ENCODE results near the gene FAM219A. TPM values are rescaled to one million over a fixed set of nuclear protein-coding genes. Genes with fewer than 3 reads are reported as not detected.

Gene FAM219A
- total RNA-seq, 1 experiment from 2014 or later: 38.6 TPM

DNA sequence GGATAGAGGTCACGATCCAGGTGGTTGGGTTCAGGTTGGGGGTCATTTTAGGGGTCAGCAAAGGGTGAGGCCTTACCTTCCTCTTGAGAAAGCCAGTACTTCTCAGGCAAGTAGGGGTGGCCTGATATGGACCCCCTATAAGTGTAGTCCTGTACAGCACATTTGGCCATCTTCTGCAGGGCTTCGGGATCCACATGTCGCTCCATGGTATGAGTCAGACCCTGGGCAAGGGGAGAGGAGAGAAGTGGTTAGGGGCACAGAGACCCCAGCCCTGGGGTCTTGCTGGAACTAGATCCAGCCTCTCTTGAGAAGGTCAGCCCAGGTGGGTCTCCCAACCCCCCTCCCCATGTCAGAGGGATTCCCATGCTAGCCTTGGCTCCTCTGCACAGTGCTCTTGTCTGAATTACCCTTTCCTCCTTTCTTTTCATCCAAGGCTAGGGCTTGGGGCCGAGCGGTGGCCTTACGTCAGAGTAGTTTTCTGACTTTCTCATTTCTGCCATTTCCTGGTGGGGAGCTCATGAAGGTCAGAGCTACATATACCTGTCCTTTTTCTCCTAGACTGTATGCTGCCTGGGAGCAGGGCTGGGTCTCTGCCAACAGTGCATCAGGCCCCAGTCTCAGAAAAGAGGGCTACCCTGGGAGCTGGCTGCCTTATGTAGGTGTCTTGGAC is 72.7 kb downstream of the FAM219A start:
- no peaks in the 10 kb centered on the region for H3K36me3 ChIP-seq (ENCODE audit: control insufficient read depth, insufficient read depth, low read length)
- ATAC-seq: no peak
- ChIA-PET POLR2A (interaction anchor here (0.7 kb wide), 1 partner anchor 159 kb away, joined by 11 read pairs; no protein-coding TSS in a partner anchor), CTCF (interaction anchor here (0.6 to 0.7 kb wide), 3 partner anchors 37 to 390 kb away, joined by 3 to 8 read pairs (median 3); no protein-coding TSS in a partner anchor)
- no TSS peak for BruUV-seq (replicated peaks)
- intact Hi-C loops (cut with micrococcal nuclease; ENCODE audit: unreplicated experiment) (no loop called here), in situ Hi-C loops (cut with HindIII; ENCODE audit: low pct_unique_long_range_greater_than_20kb, low sequenced_read_pairs) (no loop called here)
- no peaks in the 10 kb centered on the region for H3K9me3 ChIP-seq (ENCODE audit: control insufficient read depth, insufficient read depth, low read depth, low read length)
- DNase-seq (ENCODE audit: low read depth, low spot score): no peak
- H3K4me1 ChIP-seq (ENCODE audit: control insufficient read depth, insufficient read depth, low read length): no peaks in the 10 kb centered on the region
- no peak overlapping the region for H3K27ac ChIP-seq (ENCODE audit: low read length)
- no peaks in the 10 kb centered on the region for H3K27me3 ChIP-seq (ENCODE audit: control insufficient read depth, insufficient read depth, low read length)
- TF ChIP-seq, protein P1, sequence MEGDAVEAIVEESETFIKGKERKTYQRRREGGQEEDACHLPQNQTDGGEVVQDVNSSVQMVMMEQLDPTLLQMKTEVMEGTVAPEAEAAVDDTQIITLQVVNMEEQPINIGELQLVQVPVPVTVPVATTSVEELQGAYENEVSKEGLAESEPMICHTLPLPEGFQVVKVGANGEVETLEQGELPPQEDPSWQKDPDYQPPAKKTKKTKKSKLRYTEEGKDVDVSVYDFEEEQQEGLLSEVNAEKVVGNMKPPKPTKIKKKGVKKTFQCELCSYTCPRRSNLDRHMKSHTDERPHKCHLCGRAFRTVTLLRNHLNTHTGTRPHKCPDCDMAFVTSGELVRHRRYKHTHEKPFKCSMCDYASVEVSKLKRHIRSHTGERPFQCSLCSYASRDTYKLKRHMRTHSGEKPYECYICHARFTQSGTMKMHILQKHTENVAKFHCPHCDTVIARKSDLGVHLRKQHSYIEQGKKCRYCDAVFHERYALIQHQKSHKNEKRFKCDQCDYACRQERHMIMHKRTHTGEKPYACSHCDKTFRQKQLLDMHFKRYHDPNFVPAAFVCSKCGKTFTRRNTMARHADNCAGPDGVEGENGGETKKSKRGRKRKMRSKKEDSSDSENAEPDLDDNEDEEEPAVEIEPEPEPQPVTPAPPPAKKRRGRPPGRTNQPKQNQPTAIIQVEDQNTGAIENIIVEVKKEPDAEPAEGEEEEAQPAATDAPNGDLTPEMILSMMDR (IDR thresholded peaks at IDR 0.05): no peak
- TF ChIP-seq, protein P2, sequence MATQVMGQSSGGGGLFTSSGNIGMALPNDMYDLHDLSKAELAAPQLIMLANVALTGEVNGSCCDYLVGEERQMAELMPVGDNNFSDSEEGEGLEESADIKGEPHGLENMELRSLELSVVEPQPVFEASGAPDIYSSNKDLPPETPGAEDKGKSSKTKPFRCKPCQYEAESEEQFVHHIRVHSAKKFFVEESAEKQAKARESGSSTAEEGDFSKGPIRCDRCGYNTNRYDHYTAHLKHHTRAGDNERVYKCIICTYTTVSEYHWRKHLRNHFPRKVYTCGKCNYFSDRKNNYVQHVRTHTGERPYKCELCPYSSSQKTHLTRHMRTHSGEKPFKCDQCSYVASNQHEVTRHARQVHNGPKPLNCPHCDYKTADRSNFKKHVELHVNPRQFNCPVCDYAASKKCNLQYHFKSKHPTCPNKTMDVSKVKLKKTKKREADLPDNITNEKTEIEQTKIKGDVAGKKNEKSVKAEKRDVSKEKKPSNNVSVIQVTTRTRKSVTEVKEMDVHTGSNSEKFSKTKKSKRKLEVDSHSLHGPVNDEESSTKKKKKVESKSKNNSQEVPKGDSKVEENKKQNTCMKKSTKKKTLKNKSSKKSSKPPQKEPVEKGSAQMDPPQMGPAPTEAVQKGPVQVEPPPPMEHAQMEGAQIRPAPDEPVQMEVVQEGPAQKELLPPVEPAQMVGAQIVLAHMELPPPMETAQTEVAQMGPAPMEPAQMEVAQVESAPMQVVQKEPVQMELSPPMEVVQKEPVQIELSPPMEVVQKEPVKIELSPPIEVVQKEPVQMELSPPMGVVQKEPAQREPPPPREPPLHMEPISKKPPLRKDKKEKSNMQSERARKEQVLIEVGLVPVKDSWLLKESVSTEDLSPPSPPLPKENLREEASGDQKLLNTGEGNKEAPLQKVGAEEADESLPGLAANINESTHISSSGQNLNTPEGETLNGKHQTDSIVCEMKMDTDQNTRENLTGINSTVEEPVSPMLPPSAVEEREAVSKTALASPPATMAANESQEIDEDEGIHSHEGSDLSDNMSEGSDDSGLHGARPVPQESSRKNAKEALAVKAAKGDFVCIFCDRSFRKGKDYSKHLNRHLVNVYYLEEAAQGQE (IDR thresholded peaks at IDR 0.05; ENCODE audit: insufficient read depth in 1 of 2, low read depth in 2 of 2, low read length in 1 of 2): no peak
- TF ChIP-seq SIN3A (IDR thresholded peaks at IDR 0.05; ENCODE audit: borderline replicate concordance, insufficient read depth, low read depth, low read length) (no peak), TCF7L2 (IDR thresholded peaks at IDR 0.05; ENCODE audit: low read depth, low read length) (no peak), POLR2AphosphoS5 (IDR thresholded peaks at IDR 0.05; ENCODE audit: low read depth, low read length) (no peak)
- no peak overlapping the region for H3K4me3 ChIP-seq (ENCODE audit: low read depth in 2 of 2, low read length in 2 of 2)

DNA sequence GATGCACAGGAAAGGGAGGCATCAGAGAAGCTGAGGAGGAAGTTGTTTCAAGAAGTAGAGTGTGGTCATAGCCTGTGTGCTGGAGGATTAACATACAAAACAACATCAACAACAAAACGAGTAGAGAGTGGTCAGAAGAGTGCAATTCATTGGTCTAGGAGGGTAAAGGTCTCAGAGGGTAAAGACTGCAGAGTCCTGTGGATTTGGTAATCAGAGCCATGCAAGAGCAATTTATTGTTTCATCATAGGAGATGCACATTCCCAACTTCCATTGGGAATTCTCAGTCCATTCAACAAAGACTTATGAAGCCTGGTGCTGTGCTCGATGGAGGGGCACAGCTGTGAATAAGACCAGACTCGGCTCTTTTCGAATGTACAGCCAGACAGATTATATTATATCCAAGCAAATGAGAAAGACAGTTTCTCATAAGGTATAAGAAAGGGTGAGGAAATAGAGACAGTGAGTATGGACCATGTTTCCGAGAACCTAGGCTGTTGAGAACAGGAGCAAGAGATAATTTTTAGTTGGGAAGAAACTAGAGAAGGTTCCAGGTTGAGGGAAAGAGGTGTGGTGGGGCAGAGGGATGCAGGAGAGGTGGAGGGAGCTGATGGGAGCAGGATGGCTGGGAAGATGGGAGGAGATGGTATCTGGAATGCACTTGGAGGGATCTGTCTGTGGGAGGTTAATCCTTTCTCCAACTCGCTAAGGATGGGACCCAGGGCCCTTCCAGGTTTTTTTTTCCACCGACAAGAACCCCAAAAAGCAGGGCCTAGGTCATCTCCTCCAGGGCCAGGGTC is 73.8 kb downstream of the FAM219A start:
- ATAC-seq (no peak), DNase-seq (ENCODE audit: low read depth, low spot score) (no peak)
- Histone ChIP-seq H3K36me3 (ENCODE audit: control insufficient read depth, insufficient read depth, low read length) (no peaks in the 10 kb centered on the region), H3K4me1 (ENCODE audit: control insufficient read depth, insufficient read depth, low read length) (peaks cover 9% of the 10 kb centered on the region), H3K27ac (ENCODE audit: low read length) (no peak overlapping the region), H3K27me3 (ENCODE audit: control insufficient read depth, insufficient read depth, low read length) (no peaks in the 10 kb centered on the region), H3K4me3 (ENCODE audit: low read depth in 2 of 2, low read length in 2 of 2) (no peak overlapping the region), H3K9me3 (ENCODE audit: control insufficient read depth, insufficient read depth, low read depth, low read length) (no peaks in the 10 kb centered on the region)
- ChIA-PET CTCF (interaction anchor here (1.3 kb wide), 1 partner anchor 19 kb away, joined by 3 read pairs; no protein-coding TSS in a partner anchor), POLR2A (no interaction called here)
- intact Hi-C loops (cut with micrococcal nuclease; ENCODE audit: unreplicated experiment) (no loop called here), in situ Hi-C loops (cut with HindIII; ENCODE audit: low pct_unique_long_range_greater_than_20kb, low sequenced_read_pairs) (no loop called here)
- BruUV-seq (replicated peaks): no TSS peak
- no peak for TF ChIP-seq TCF7L2 (IDR thresholded peaks at IDR 0.05; ENCODE audit: low read depth, low read length)
- TF ChIP-seq SIN3A (IDR thresholded peaks at IDR 0.05; ENCODE audit: borderline replicate concordance, insufficient read depth, low read depth, low read length): no peak
- TF ChIP-seq, protein P2 (IDR thresholded peaks at IDR 0.05; ENCODE audit: insufficient read depth in 1 of 2, low read depth in 2 of 2, low read length in 1 of 2): no peak
- TF ChIP-seq, protein P1 (IDR thresholded peaks at IDR 0.05): no peak
- no peak for TF ChIP-seq POLR2AphosphoS5 (IDR thresholded peaks at IDR 0.05; ENCODE audit: low read depth, low read length)
